DND-41 (cell line): ENCODE measurements around the gene MEGF9.

Experiments used
- CTCF ChIP-seq: IDR thresholded peaks from 2 replicates; pipeline ENCODE4 v1.5.1; 2012; ENCODE audit warnings: borderline replicate concordance, low read length, moderate library complexity, mild to moderate bottlenecking; ENCODE audit not compliant: poor library complexity, severe bottlenecking; ENCODE audit errors: extremely low read depth
- EZH2 ChIP-seq: IDR thresholded peaks from 3 replicates; pipeline ENCODE4 v1.6.1; 2012; ENCODE audit warnings: borderline replicate concordance, low read depth, mild to moderate bottlenecking, moderate library complexity, low read length, inconsistent platforms; ENCODE audit not compliant: severe bottlenecking

- TF ChIP-seq CTCF (no peak), EZH2 (no peak)
Observed at GRCh38 chr9:120616966-120617935, 97.0 kb downstream of the MEGF9 start.
